Measurements from ENCODE around the gene LCORL.

- TF ChIP-seq TEAD4 (IDR thresholded peaks at IDR 0.05) (no peak), NFIC (IDR thresholded peaks at IDR 0.05) (no peak), YY1 (IDR thresholded peaks at IDR 0.05; ENCODE audit: low read depth) (no peak), EP300 (IDR thresholded peaks at IDR 0.05; ENCODE audit: borderline replicate concordance) (no peak), TAF1 (IDR thresholded peaks at IDR 0.05; ENCODE audit: low read depth) (no peak), TCF12 (IDR thresholded peaks at IDR 0.05; ENCODE audit: low read depth) (no peak), RAD21 (IDR thresholded peaks at IDR 0.05; ENCODE audit: low read depth) (no peak), EGR1 (IDR thresholded peaks at IDR 0.05) (no peak), CEBPB (IDR thresholded peaks at IDR 0.05) (no peak), MAX (IDR thresholded peaks at IDR 0.05) (no peak), CREB1 (IDR thresholded peaks at IDR 0.05; ENCODE audit: low read depth) (no peak)
- TF ChIP-seq, protein P1, sequence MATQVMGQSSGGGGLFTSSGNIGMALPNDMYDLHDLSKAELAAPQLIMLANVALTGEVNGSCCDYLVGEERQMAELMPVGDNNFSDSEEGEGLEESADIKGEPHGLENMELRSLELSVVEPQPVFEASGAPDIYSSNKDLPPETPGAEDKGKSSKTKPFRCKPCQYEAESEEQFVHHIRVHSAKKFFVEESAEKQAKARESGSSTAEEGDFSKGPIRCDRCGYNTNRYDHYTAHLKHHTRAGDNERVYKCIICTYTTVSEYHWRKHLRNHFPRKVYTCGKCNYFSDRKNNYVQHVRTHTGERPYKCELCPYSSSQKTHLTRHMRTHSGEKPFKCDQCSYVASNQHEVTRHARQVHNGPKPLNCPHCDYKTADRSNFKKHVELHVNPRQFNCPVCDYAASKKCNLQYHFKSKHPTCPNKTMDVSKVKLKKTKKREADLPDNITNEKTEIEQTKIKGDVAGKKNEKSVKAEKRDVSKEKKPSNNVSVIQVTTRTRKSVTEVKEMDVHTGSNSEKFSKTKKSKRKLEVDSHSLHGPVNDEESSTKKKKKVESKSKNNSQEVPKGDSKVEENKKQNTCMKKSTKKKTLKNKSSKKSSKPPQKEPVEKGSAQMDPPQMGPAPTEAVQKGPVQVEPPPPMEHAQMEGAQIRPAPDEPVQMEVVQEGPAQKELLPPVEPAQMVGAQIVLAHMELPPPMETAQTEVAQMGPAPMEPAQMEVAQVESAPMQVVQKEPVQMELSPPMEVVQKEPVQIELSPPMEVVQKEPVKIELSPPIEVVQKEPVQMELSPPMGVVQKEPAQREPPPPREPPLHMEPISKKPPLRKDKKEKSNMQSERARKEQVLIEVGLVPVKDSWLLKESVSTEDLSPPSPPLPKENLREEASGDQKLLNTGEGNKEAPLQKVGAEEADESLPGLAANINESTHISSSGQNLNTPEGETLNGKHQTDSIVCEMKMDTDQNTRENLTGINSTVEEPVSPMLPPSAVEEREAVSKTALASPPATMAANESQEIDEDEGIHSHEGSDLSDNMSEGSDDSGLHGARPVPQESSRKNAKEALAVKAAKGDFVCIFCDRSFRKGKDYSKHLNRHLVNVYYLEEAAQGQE (IDR thresholded peaks at IDR 0.05; ENCODE audit: low read depth): no peak
Measured at GRCh38 chr4:17866810-17867209, 154.7 kb downstream of the LCORL start.

Data from Ishikawa (cell line).